ENCODE results near the gene FGD2. TPM values are rescaled to one million over a fixed set of nuclear protein-coding genes. Genes with fewer than 3 reads are reported as not detected.

FGD2 gene
- total and polyA plus RNA-seq, 9 of the 15 experiments (the other 6 are each of a cell fraction or from before 2014, with no cell fraction given), result 0.09 TPM; not detected in 8

GRCh38 chr6:37060195-37060559, 54.7 kb downstream of the FGD2 start (continued):
- 0 out of 2 replicates have a peak, but pooled peaks have one; percentile 31 for TF ChIP-seq E2F1 (CRISPR knock-in tag; IDR thresholded peaks at IDR 0.05)
- peak; percentile 56; the same call in 1 of the 2 replicates for TF ChIP-seq SPI1 (IDR thresholded peaks at IDR 0.05; ENCODE audit: borderline replicate concordance, low read depth, low read length)
- TF ChIP-seq ATF4 (CRISPR knock-in tag; IDR thresholded peaks at IDR 0.05), result 0 out of 2 replicates have a peak, but pooled peaks have one; percentile 21
- TF ChIP-seq HEY1 (CRISPR knock-in tag; IDR thresholded peaks at IDR 0.05; ENCODE audit: borderline replicate concordance), result peak; percentile 22; the same call in 1 of the 2 replicates
- no peak for TF ChIP-seq TAF9B (IDR thresholded peaks at IDR 0.05; ENCODE audit: partially characterized antibody)
- peak; percentile 62 for TF ChIP-seq MECOM (CRISPR knock-in tag; IDR thresholded peaks at IDR 0.05)
- TF ChIP-seq CREB3 (tag; conservative IDR thresholded peaks at IDR 0.05; ENCODE audit: low read depth), result peak; percentile 19; the same call in 1 of the 2 replicates
- peak; percentile 94 for TF ChIP-seq ZNF263 (CRISPR knock-in tag; IDR thresholded peaks at IDR 0.05; ENCODE audit: borderline replicate concordance)
- TF ChIP-seq DMBX1 (CRISPR knock-in tag; IDR thresholded peaks at IDR 0.05; ENCODE audit: borderline replicate concordance), result 0 out of 2 replicates have a peak, but pooled peaks have one; percentile 12
- TF ChIP-seq EHMT2 (IDR thresholded peaks at IDR 0.05), result no peak
